Karpas-422 (cell line): ENCODE results near the gene TIMM23. TPM values are rescaled to one million over a fixed set of nuclear protein-coding genes. Genes with fewer than 3 reads are reported as not detected.
"Not testable (repeated sequence)": the region's sequence is repeated elsewhere in the genome, so short reads cannot be mapped to it uniquely, and the experiment has no call there.

Experiments used
- DNase-seq: peaks from one replicate; pipeline ENCODE4 v3.0.0-alpha.2; 2015
- H2AFZ ChIP-seq: fragments of 200-600 bp; sonication (generic); 2 replicates; pipeline ENCODE4 v1.6.1; 2014; ENCODE audit warnings: antibody characterized with exemption, low read length, mixed read lengths
- H3K27ac ChIP-seq: fragments of 200-600 bp; sonication (generic); 2 replicates; pipeline ENCODE4 v1.5.1; 2014; ENCODE audit warnings: mild to moderate bottlenecking, low read length, moderate library complexity
- H3K27me3 ChIP-seq: fragments of 200-600 bp; sonication (generic); 2 replicates; pipeline ENCODE4 v1.6.1; 2014; ENCODE audit warnings: low read length, mixed read lengths
- H3K36me3 ChIP-seq: fragments of 200-600 bp; sonication (generic); 2 replicates; pipeline ENCODE4 v1.6.1; 2014; ENCODE audit warnings: low read length, mixed read lengths; ENCODE audit not compliant: insufficient read depth
- H3K4me1 ChIP-seq: fragments of 200-600 bp; sonication (generic); 2 replicates; pipeline ENCODE4 v1.6.1; 2014; ENCODE audit warnings: mild to moderate bottlenecking, low read length, mixed read lengths
- H3K4me2 ChIP-seq: fragments of 200-600 bp; sonication (generic); 2 replicates; pipeline ENCODE4 v1.6.1; 2014; ENCODE audit warnings: low read length, low read depth, mild to moderate bottlenecking; ENCODE audit not compliant: poor library complexity, severe bottlenecking
- H3K4me3 ChIP-seq: fragments of 200-600 bp; sonication (generic); 2 replicates; pipeline ENCODE4 v1.5.1; 2014; ENCODE audit warnings: mild to moderate bottlenecking, antibody characterized with exemption, low read length, mixed read lengths
- H3K79me2 ChIP-seq: fragments of 200-600 bp; sonication (generic); 2 replicates; pipeline ENCODE4 v1.6.1; 2014; ENCODE audit warnings: mild to moderate bottlenecking, low read length, mixed read lengths
- H3K9ac ChIP-seq: fragments of 200-600 bp; sonication (generic); 2 replicates; pipeline ENCODE4 v1.6.0; 2014; ENCODE audit warnings: low read length
- H3K9me2 ChIP-seq: fragments of 200-600 bp; sonication (generic), shearing (Covaris generic); replicated peaks from 2 replicates; pipeline ENCODE4 v1.6.0; 2014; ENCODE audit warnings: mild to moderate bottlenecking, low read length, moderate library complexity; ENCODE audit not compliant: insufficient read depth
- H3K9me3 ChIP-seq: fragments of 300-700, 200-600 bp; sonication (generic); 2 replicates; pipeline ENCODE4 v1.6.1; 2014; ENCODE audit warnings: low read length, mixed read lengths
- H4K20me1 ChIP-seq: fragments of 200-600 bp; sonication (generic); 2 replicates; pipeline ENCODE4 v1.6.1; 2014; ENCODE audit warnings: mild to moderate bottlenecking, antibody characterized with exemption, low read length, low read depth; ENCODE audit not compliant: insufficient read depth
- total RNA-seq: library from RNA; depleted of rRNA; stranded (reverse); fragments of >200 nt; shearing (Covaris generic); gene quantifications from 2 replicates; pipeline ENCODE4 v1.2.3, GENCODE V29; 2014; ENCODE audit warnings: low replicate concordance

TIMM23 gene
- total RNA-seq, 1 experiment from 2014 or later: 44.1 TPM

DNA sequence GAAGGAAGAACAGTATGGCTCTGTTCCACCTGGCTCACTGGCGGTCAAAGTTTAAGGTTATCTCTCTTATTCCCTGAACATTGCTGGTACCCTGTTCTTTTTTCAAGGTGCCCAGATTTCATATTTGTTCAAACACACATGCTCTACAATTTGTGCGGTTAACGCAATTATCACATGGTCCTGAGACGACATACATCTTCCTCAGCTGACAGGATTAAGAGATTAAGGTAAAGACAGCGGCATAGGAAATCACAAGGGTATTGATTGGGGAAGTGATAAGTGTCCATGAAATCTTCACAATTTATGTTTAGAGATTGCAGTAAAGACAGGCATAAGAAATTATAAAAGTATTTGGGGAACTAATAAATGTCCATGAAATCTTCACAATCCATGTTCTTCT is 27.7 kb downstream of the TIMM23 start:
- H3K4me1 ChIP-seq, H3K27ac ChIP-seq, H3K4me2 ChIP-seq, H3K9me3 ChIP-seq, H3K27me3 ChIP-seq, DNase-seq, H3K9ac ChIP-seq, H3K9me2 ChIP-seq, H3K4me3 ChIP-seq, H2AFZ ChIP-seq: not testable (repeated sequence)
- peaks cover 29% of the 10 kb centered on the region for H3K79me2 ChIP-seq
- 0 out of 2 replicates have a peak, but pooled peaks cover 10% of the 10 kb centered on the region for H4K20me1 ChIP-seq
- peaks cover 61% of the 10 kb centered on the region for H3K36me3 ChIP-seq

GRCh38 chr10:46000538-46000937 is 28.2 kb downstream of the TIMM23 start:
- Histone ChIP-seq H4K20me1 (0 out of 2 replicates have a peak, but pooled peaks cover 10% of the 10 kb centered on the region), H3K4me1 (no peaks in the 10 kb centered on the region), H3K36me3 (peaks cover 66% of the 10 kb centered on the region), H2AFZ (no peak overlapping the region), H3K27ac (no peak overlapping the region), H3K9ac (no peak overlapping the region), H3K4me2 (no peak overlapping the region), H3K4me3 (no peak overlapping the region), H3K9me3 (no peaks in the 10 kb centered on the region), H3K79me2 (peaks cover 29% of the 10 kb centered on the region), H3K27me3 (no peaks in the 10 kb centered on the region), H3K9me2 (no peaks in the 10 kb centered on the region)
- no peak for DNase-seq

DNA sequence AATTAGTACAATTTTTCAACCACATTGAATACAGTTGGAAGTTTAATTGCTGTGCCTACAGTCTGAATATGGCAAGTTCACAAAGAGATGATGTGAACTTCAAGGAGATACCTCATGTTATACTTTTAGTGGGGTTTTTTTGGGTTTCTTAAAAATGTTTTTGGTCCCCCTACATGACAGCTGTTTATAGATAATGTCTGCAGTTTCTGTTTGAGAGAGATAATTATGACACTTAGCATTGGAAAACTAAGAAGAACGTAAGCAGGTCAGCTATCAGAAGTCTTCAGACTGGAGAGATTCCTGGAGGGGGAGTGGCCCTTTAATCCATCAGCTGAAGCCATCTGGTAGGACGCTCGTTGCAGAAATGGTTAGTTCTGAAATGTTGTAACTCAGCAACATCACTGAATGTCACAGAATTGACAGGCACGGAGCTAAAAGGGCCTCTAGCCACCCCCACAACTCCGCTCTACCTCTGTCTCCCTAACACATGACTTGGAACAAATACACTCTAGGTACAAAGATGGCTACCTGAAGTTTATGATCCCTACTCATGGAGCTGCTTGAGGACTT is 29.0 kb downstream of the TIMM23 start:
- Histone ChIP-seq H3K79me2 (peaks cover 29% of the 10 kb centered on the region), H3K27ac (no peak overlapping the region), H4K20me1 (0 out of 2 replicates have a peak, but pooled peaks cover 10% of the 10 kb centered on the region), H3K4me1 (no peaks in the 10 kb centered on the region), H3K36me3 (peaks cover 67% of the 10 kb centered on the region), H3K4me2 (no peak overlapping the region), H3K9ac (no peak overlapping the region), H3K9me2 (no peaks in the 10 kb centered on the region), H3K4me3 (no peak overlapping the region), H2AFZ (no peak overlapping the region), H3K9me3 (no peaks in the 10 kb centered on the region), H3K27me3 (no peaks in the 10 kb centered on the region)
- DNase-seq: no peak

GRCh38 chr10:46002189-46002687 is 29.9 kb downstream of the TIMM23 start:
- H3K27ac ChIP-seq, H2AFZ ChIP-seq, H3K4me1 ChIP-seq, H3K9me3 ChIP-seq, DNase-seq, H3K9ac ChIP-seq, H3K9me2 ChIP-seq, H3K4me3 ChIP-seq, H3K4me2 ChIP-seq, H3K27me3 ChIP-seq: not testable (repeated sequence)
- 0 out of 2 replicates have a peak, but pooled peaks cover 10% of the 10 kb centered on the region for H4K20me1 ChIP-seq
- H3K79me2 ChIP-seq: peaks cover 26% of the 10 kb centered on the region
- peaks cover 67% of the 10 kb centered on the region for H3K36me3 ChIP-seq

DNA sequence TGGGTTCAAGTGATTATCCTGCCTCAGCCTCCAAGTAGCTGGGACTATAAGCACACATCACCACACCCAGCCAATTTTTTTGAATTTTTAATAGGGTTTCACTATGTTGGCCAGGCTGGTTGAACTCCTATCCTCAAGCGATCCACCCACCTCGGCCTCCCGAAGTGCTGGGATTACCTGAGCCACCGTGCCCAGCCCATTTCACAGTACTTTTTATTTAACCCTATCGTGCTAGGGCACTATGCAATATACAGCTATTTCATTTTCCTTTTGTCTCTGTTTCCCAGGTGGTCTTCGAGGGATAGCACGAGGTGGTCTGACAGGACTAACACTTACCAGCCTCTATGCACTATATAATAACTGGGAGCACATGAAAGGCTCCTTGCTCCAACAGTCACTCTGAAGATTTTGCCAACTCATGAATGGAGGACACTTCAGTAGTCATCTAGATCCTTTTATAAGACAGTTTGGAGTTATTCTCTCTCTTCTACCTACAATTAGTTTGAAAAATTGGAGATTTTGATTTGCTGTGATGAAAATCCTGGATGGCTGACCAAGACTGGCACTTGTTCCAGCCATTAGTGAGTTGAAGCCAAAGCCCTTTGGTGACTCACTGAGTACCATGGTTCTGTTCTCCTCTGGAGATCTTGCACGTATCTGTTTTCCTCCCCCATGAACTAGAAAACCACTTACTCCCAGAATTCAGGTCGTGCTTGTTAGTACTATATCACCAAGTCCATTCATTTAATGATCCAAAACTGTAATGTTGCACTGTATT is 30.8 kb downstream of the TIMM23 start:
- H3K4me3 ChIP-seq: no peak overlapping the region
- H3K27me3 ChIP-seq: no peaks in the 10 kb centered on the region
- no peak overlapping the region for H3K9ac ChIP-seq
- H3K79me2 ChIP-seq: peaks cover 21% of the 10 kb centered on the region
- H3K36me3 ChIP-seq: peaks cover 70% of the 10 kb centered on the region
- DNase-seq: no peak
- H3K4me2 ChIP-seq: no peak overlapping the region
- no peaks in the 10 kb centered on the region for H3K9me3 ChIP-seq
- no peaks in the 10 kb centered on the region for H3K9me2 ChIP-seq
- no peak overlapping the region for H3K27ac ChIP-seq
- no peak overlapping the region for H2AFZ ChIP-seq
- H3K4me1 ChIP-seq: no peaks in the 10 kb centered on the region
- H4K20me1 ChIP-seq: 0 out of 2 replicates have a peak, but pooled peaks cover 10% of the 10 kb centered on the region

GRCh38 chr10:46004963-46005362 is 32.7 kb downstream of the TIMM23 start:
- H3K27me3 ChIP-seq: no peaks in the 10 kb centered on the region
- no peaks in the 10 kb centered on the region for H3K9me3 ChIP-seq
- H3K36me3 ChIP-seq: peaks cover 73% of the 10 kb centered on the region
- H2AFZ ChIP-seq: no peak overlapping the region
- H3K27ac ChIP-seq: no peak overlapping the region
- H3K9me2 ChIP-seq: no peaks in the 10 kb centered on the region
- no peak overlapping the region for H3K9ac ChIP-seq
- peaks cover 3% of the 10 kb centered on the region; the same call in 1 of the 2 replicates for H3K4me1 ChIP-seq
- peaks cover 20% of the 10 kb centered on the region; the same call in 1 of the 2 replicates for H3K79me2 ChIP-seq
- H3K4me3 ChIP-seq: no peak overlapping the region
- 0 out of 2 replicates have a peak, but pooled peaks cover 10% of the 10 kb centered on the region for H4K20me1 ChIP-seq
- no peak for DNase-seq
- H3K4me2 ChIP-seq: no peak overlapping the region

- no peak overlapping the region for H3K27ac ChIP-seq
- H3K9me3 ChIP-seq: no peaks in the 10 kb centered on the region
- H3K79me2 ChIP-seq: peaks cover 20% of the 10 kb centered on the region; the same call in 1 of the 2 replicates
- no peak overlapping the region for H3K9ac ChIP-seq
- no peaks in the 10 kb centered on the region for H3K9me2 ChIP-seq
- no peak overlapping the region for H3K4me2 ChIP-seq
- H3K27me3 ChIP-seq: no peaks in the 10 kb centered on the region
- H2AFZ ChIP-seq: no peak overlapping the region
- no peak for DNase-seq
- H3K4me1 ChIP-seq: peaks cover 3% of the 10 kb centered on the region; the same call in 1 of the 2 replicates
- H3K36me3 ChIP-seq: peaks cover 77% of the 10 kb centered on the region
- 0 out of 2 replicates have a peak, but pooled peaks cover 10% of the 10 kb centered on the region for H4K20me1 ChIP-seq
- no peak overlapping the region for H3K4me3 ChIP-seq
These were observed 33.1 kb downstream of the TIMM23 start for GRCh38 chr10:46005383-46005782.

- Histone ChIP-seq H3K9me3 (no peaks in the 10 kb centered on the region), H3K27ac (no peak overlapping the region), H3K4me2 (no peak overlapping the region), H4K20me1 (0 out of 2 replicates have a peak, but pooled peaks cover 7% of the 10 kb centered on the region), H3K9ac (no peak overlapping the region), H3K9me2 (no peaks in the 10 kb centered on the region), H3K36me3 (peaks cover 71% of the 10 kb centered on the region), H3K4me1 (peaks cover 3% of the 10 kb centered on the region; the same call in 1 of the 2 replicates), H3K79me2 (peaks cover 17% of the 10 kb centered on the region; the same call in 1 of the 2 replicates), H3K27me3 (no peaks in the 10 kb centered on the region), H2AFZ (no peak overlapping the region), H3K4me3 (no peak overlapping the region)
- DNase-seq: no peak
These were observed 33.9 kb downstream of the TIMM23 start for GRCh38 chr10:46006219-46006618.
